Measurements from ENCODE around the gene ZNF384. TPM values are rescaled to one million over a fixed set of nuclear protein-coding genes. Genes with fewer than 3 reads are reported as not detected.
A peak's percentile ranks its signal among the peaks of the same experiment; 100 is the strongest.

Gene ZNF384
- polyA plus RNA-seq, 1 experiment = 57.0 TPM

- CTCF ChIA-PET = interaction anchor here (1.1 to 2.4 kb wide), 3 partner anchors 24 to 87 kb away, joined by 3 to 4 read pairs (median 3); partner anchors contain the start of gene NOP2
- peaks cover 5% of the 10 kb centered on the region; the same call in 1 of the 2 replicates for H3K36me3 ChIP-seq (ENCODE audit: control insufficient read depth, insufficient read depth, low read length)
- peaks cover 3% of the 10 kb centered on the region for H3K27me3 ChIP-seq (ENCODE audit: control insufficient read depth, insufficient read depth, low read length)
- no peak for DNase-seq (ENCODE audit: low read depth)
- 0 out of 2 replicates have a peak, but pooled peaks have one; percentile 3 for TF ChIP-seq CTCF (IDR thresholded peaks at IDR 0.05; ENCODE audit: insufficient read depth, low read depth, low read length)
- H3K4me3 ChIP-seq (ENCODE audit: low read depth, low read length) = no peak overlapping the region
- POLR2A ChIA-PET = no interaction called here
Observed at GRCh38 chr12:6644903-6645302, 44.3 kb downstream of the ZNF384 start.

- TF ChIP-seq CTCF (IDR thresholded peaks at IDR 0.05; ENCODE audit: insufficient read depth, low read depth, low read length) = no peak
- no peak overlapping the region for H3K4me3 ChIP-seq (ENCODE audit: low read depth, low read length)
- CTCF ChIA-PET = interaction anchor here (0.7 to 2.4 kb wide), 5 partner anchors 13 to 86 kb away, joined by 3 to 4 read pairs (median 3); partner anchors contain the start of gene NOP2
- no peak for DNase-seq (ENCODE audit: low read depth)
- POLR2A ChIA-PET = interaction anchor here (0.6 kb wide), 1 partner anchor 106 kb away, joined by 9 read pairs; no protein-coding TSS in a partner anchor
- H3K36me3 ChIP-seq (ENCODE audit: control insufficient read depth, insufficient read depth, low read length) = peaks cover 5% of the 10 kb centered on the region; the same call in 1 of the 2 replicates
- H3K27me3 ChIP-seq (ENCODE audit: control insufficient read depth, insufficient read depth, low read length) = peaks cover 3% of the 10 kb centered on the region
Observed at GRCh38 chr12:6644257-6644596, 44.9 kb downstream of the ZNF384 start.

- H3K4me3 ChIP-seq (ENCODE audit: low read depth, low read length) = no peak overlapping the region
- ChIA-PET CTCF (interaction anchor here (0.7 to 1.1 kb wide), 3 partner anchors 14 to 86 kb away, joined by 3 read pairs; no protein-coding TSS in a partner anchor), POLR2A (interaction anchor here (0.6 kb wide), 1 partner anchor 106 kb away, joined by 9 read pairs; no protein-coding TSS in a partner anchor)
- H3K36me3 ChIP-seq (ENCODE audit: control insufficient read depth, insufficient read depth, low read length) = peaks cover 5% of the 10 kb centered on the region; the same call in 1 of the 2 replicates
- no peak for DNase-seq (ENCODE audit: low read depth)
- no peak for TF ChIP-seq CTCF (IDR thresholded peaks at IDR 0.05; ENCODE audit: insufficient read depth, low read depth, low read length)
- H3K27me3 ChIP-seq (ENCODE audit: control insufficient read depth, insufficient read depth, low read length) = peaks cover 3% of the 10 kb centered on the region
Observed at GRCh38 chr12:6643569-6644256, 45.5 kb downstream of the ZNF384 start.

- ChIA-PET CTCF (interaction anchor here (1.1 kb wide), 1 partner anchor 8 kb away, joined by 3 read pairs; no protein-coding TSS in a partner anchor), POLR2A (no interaction called here)
- Histone ChIP-seq H3K4me3 (ENCODE audit: low read depth, low read length) (no peak overlapping the region), H3K27me3 (ENCODE audit: control insufficient read depth, insufficient read depth, low read length) (peaks cover 3% of the 10 kb centered on the region), H3K36me3 (ENCODE audit: control insufficient read depth, insufficient read depth, low read length) (no peaks in the 10 kb centered on the region)
- DNase-seq (ENCODE audit: low read depth) = no peak
- TF ChIP-seq CTCF (IDR thresholded peaks at IDR 0.05; ENCODE audit: insufficient read depth, low read depth, low read length) = no peak
Observed at GRCh38 chr12:6641131-6641530, 48.0 kb downstream of the ZNF384 start.

- DNase-seq (ENCODE audit: low read depth) = no peak
- Histone ChIP-seq H3K36me3 (ENCODE audit: control insufficient read depth, insufficient read depth, low read length) (no peaks in the 10 kb centered on the region), H3K27me3 (ENCODE audit: control insufficient read depth, insufficient read depth, low read length) (peaks cover 3% of the 10 kb centered on the region), H3K4me3 (ENCODE audit: low read depth, low read length) (no peak overlapping the region)
- TF ChIP-seq CTCF (IDR thresholded peaks at IDR 0.05; ENCODE audit: insufficient read depth, low read depth, low read length) = no peak
- ChIA-PET CTCF (interaction anchor here (1.1 kb wide), 1 partner anchor 9 kb away, joined by 3 read pairs; no protein-coding TSS in a partner anchor), POLR2A (no interaction called here)
Observed at GRCh38 chr12:6640497-6640896, 48.7 kb downstream of the ZNF384 start.
